ENCODE measurements around the gene NAA16.
A peak's percentile ranks its signal among the peaks of the same experiment; 100 is the strongest.

NAA16 gene

GRCh38 chr13:41382431-41382830 is 71.4 kb downstream of the NAA16 start:
- Histone ChIP-seq H3K27me3 (replicated peaks in 2 of 5; ENCODE audit: control insufficient read depth in 4 of 5, insufficient read depth in 5 of 5, low read length in 4 of 5) (no peaks in the 10 kb centered on the region), H3K4me1 (ENCODE audit: control extremely low read depth in 1 of 4, control insufficient read depth in 4 of 4, insufficient read depth in 4 of 4, low read length in 3 of 4) (peaks cover 0 to 7% (median 0%) of the 10 kb centered on the region in 4 experiments), H3K27ac (ENCODE audit: insufficient read depth in 1 of 2, low read depth in 1 of 2, low read length in 2 of 2, poor library complexity in 1 of 2, severe bottlenecking in 2 of 2) (no peak overlapping the region), H3K9me3 (ENCODE audit: control extremely low read depth in 1 of 5, control insufficient read depth in 4 of 5, insufficient read depth in 2 of 5, low read depth in 1 of 5, low read length in 4 of 5) (no peaks in the 10 kb centered on the region), H3K36me3 (ENCODE audit: control insufficient read depth in 4 of 4, insufficient read depth in 4 of 4, low read length in 3 of 4) (peaks cover 0 to 2% (median 0%) of the 10 kb centered on the region in 4 experiments), H3K4me3 (ENCODE audit: control insufficient read depth in 1 of 7, extremely low read depth in 1 of 7, insufficient read depth in 4 of 7, low read depth in 2 of 7, low read length in 6 of 7) (no peak overlapping the region)
- ChIA-PET POLR2A (no interaction called here), CTCF (interaction anchor here (1.4 kb wide), 1 partner anchor 8 kb away, joined by 6 read pairs; no protein-coding TSS in a partner anchor)
- 95% methylated on average over 4 of the region's 4 CpGs for WGBS (ENCODE audit: insufficient coverage)
- DNase-seq, result no peak

GRCh38 chr13:41383386-41383785 is 72.3 kb downstream of the NAA16 start:
- WGBS (ENCODE audit: insufficient coverage), result 0% methylated on average over 1 of the region's 3 CpGs
- CTCF ChIA-PET, result interaction anchor here (1.1 to 4.9 kb wide), 3 partner anchors 9 to 269 kb away, joined by 3 to 38 read pairs (median 6); no protein-coding TSS in a partner anchor
- no peaks in the 10 kb centered on the region for H3K27me3 ChIP-seq (replicated peaks in 2 of 5; ENCODE audit: control insufficient read depth in 4 of 5, insufficient read depth in 5 of 5, low read length in 4 of 5)
- H3K27ac ChIP-seq (ENCODE audit: insufficient read depth in 1 of 2, low read depth in 1 of 2, low read length in 2 of 2, poor library complexity in 1 of 2, severe bottlenecking in 2 of 2), result no peak overlapping the region
- H3K4me1 ChIP-seq (ENCODE audit: control extremely low read depth in 1 of 4, control insufficient read depth in 4 of 4, insufficient read depth in 4 of 4, low read length in 3 of 4), result peaks cover 0 to 7% (median 0%) of the 10 kb centered on the region in 4 experiments
- no peaks in the 10 kb centered on the region for H3K9me3 ChIP-seq (ENCODE audit: control extremely low read depth in 1 of 5, control insufficient read depth in 4 of 5, insufficient read depth in 2 of 5, low read depth in 1 of 5, low read length in 4 of 5)
- no peak for DNase-seq
- POLR2A ChIA-PET, result no interaction called here
- no peak overlapping the region for H3K4me3 ChIP-seq (ENCODE audit: control insufficient read depth in 1 of 7, extremely low read depth in 1 of 7, insufficient read depth in 4 of 7, low read depth in 2 of 7, low read length in 6 of 7)
- H3K36me3 ChIP-seq (ENCODE audit: control insufficient read depth in 4 of 4, insufficient read depth in 4 of 4, low read length in 3 of 4), result peaks cover 0 to under 1% (median 0%) of the 10 kb centered on the region in 4 experiments

GRCh38 chr13:41384749-41385503 is 73.9 kb downstream of the NAA16 start:
- H3K27me3 ChIP-seq (replicated peaks in 2 of 5; ENCODE audit: control insufficient read depth in 4 of 5, insufficient read depth in 5 of 5, low read length in 4 of 5), result no peaks in the 10 kb centered on the region
- no peaks in the 10 kb centered on the region for H3K36me3 ChIP-seq (ENCODE audit: control insufficient read depth in 4 of 4, insufficient read depth in 4 of 4, low read length in 3 of 4)
- ChIA-PET CTCF (interaction anchor here (1.2 to 4.9 kb wide), 5 partner anchors 21 to 267 kb away, joined by 3 to 38 read pairs (median 4); no protein-coding TSS in a partner anchor), POLR2A (no interaction called here)
- no peak overlapping the region for H3K4me3 ChIP-seq (ENCODE audit: control insufficient read depth in 1 of 7, extremely low read depth in 1 of 7, insufficient read depth in 4 of 7, low read depth in 2 of 7, low read length in 6 of 7)
- H3K9me3 ChIP-seq (ENCODE audit: control extremely low read depth in 1 of 5, control insufficient read depth in 4 of 5, insufficient read depth in 2 of 5, low read depth in 1 of 5, low read length in 4 of 5), result no peaks in the 10 kb centered on the region
- H3K4me1 ChIP-seq (ENCODE audit: control extremely low read depth in 1 of 4, control insufficient read depth in 4 of 4, insufficient read depth in 4 of 4, low read length in 3 of 4), result peaks cover 0 to 16% (median 5%) of the 10 kb centered on the region in 4 experiments
- 93% methylated on average over 18 of the region's 20 CpGs for WGBS (ENCODE audit: insufficient coverage)
- no peak overlapping the region for H3K27ac ChIP-seq (ENCODE audit: insufficient read depth in 1 of 2, low read depth in 1 of 2, low read length in 2 of 2, poor library complexity in 1 of 2, severe bottlenecking in 2 of 2)
- peak; percentile 12 to 24 (median 22) for DNase-seq

GRCh38 chr13:41386211-41386610 is 75.1 kb downstream of the NAA16 start:
- no peaks in the 10 kb centered on the region for H3K9me3 ChIP-seq (ENCODE audit: control extremely low read depth in 1 of 5, control insufficient read depth in 4 of 5, insufficient read depth in 2 of 5, low read depth in 1 of 5, low read length in 4 of 5)
- H3K36me3 ChIP-seq (ENCODE audit: control insufficient read depth in 4 of 4, insufficient read depth in 4 of 4, low read length in 3 of 4), result no peaks in the 10 kb centered on the region
- CTCF ChIA-PET, result interaction anchor here (0.6 to 4.9 kb wide), 3 partner anchors 32 to 266 kb away, joined by 3 to 38 read pairs (median 4); no protein-coding TSS in a partner anchor
- 88% methylated on average over 2 of the region's 6 CpGs for WGBS (ENCODE audit: insufficient coverage)
- no peaks in the 10 kb centered on the region for H3K27me3 ChIP-seq (replicated peaks in 2 of 5; ENCODE audit: control insufficient read depth in 4 of 5, insufficient read depth in 5 of 5, low read length in 4 of 5)
- peaks cover 0 to 20% (median 6%) of the 10 kb centered on the region in 4 experiments for H3K4me1 ChIP-seq (ENCODE audit: control extremely low read depth in 1 of 4, control insufficient read depth in 4 of 4, insufficient read depth in 4 of 4, low read length in 3 of 4)
- POLR2A ChIA-PET, result no interaction called here
- H3K27ac ChIP-seq (ENCODE audit: insufficient read depth in 1 of 2, low read depth in 1 of 2, low read length in 2 of 2, poor library complexity in 1 of 2, severe bottlenecking in 2 of 2), result no peak overlapping the region
- DNase-seq, result no peak
- no peak overlapping the region for H3K4me3 ChIP-seq (ENCODE audit: control insufficient read depth in 1 of 7, extremely low read depth in 1 of 7, insufficient read depth in 4 of 7, low read depth in 2 of 7, low read length in 6 of 7)

- no peaks in the 10 kb centered on the region for H3K9me3 ChIP-seq (ENCODE audit: control extremely low read depth in 1 of 5, control insufficient read depth in 4 of 5, insufficient read depth in 2 of 5, low read depth in 1 of 5, low read length in 4 of 5)
- H3K4me3 ChIP-seq (ENCODE audit: control insufficient read depth in 1 of 7, extremely low read depth in 1 of 7, insufficient read depth in 4 of 7, low read depth in 2 of 7, low read length in 6 of 7), result no peak overlapping the region
- CTCF ChIA-PET, result interaction anchor here (0.8 to 4.9 kb wide), 2 partner anchors 9 to 265 kb away, joined by 3 to 38 read pairs; no protein-coding TSS in a partner anchor
- POLR2A ChIA-PET, result no interaction called here
- no peaks in the 10 kb centered on the region for H3K27me3 ChIP-seq (replicated peaks in 2 of 5; ENCODE audit: control insufficient read depth in 4 of 5, insufficient read depth in 5 of 5, low read length in 4 of 5)
- H3K36me3 ChIP-seq (ENCODE audit: control insufficient read depth in 4 of 4, insufficient read depth in 4 of 4, low read length in 3 of 4), result no peaks in the 10 kb centered on the region
- WGBS (ENCODE audit: insufficient coverage), result 100% methylated on average over 1 of the region's 3 CpGs
- no peak for DNase-seq
- no peak overlapping the region for H3K27ac ChIP-seq (ENCODE audit: insufficient read depth in 1 of 2, low read depth in 1 of 2, low read length in 2 of 2, poor library complexity in 1 of 2, severe bottlenecking in 2 of 2)
- H3K4me1 ChIP-seq (ENCODE audit: control extremely low read depth in 1 of 4, control insufficient read depth in 4 of 4, insufficient read depth in 4 of 4, low read length in 3 of 4), result peaks cover 0 to 20% (median 6%) of the 10 kb centered on the region in 4 experiments
Measured at GRCh38 chr13:41387576-41387975, 76.5 kb downstream of the NAA16 start.

GRCh38 chr13:41388143-41388881 is 77.2 kb downstream of the NAA16 start:
- ChIA-PET POLR2A (no interaction called here), CTCF (interaction anchor here (0.8 kb wide), 1 partner anchor 10 kb away, joined by 3 read pairs; no protein-coding TSS in a partner anchor)
- H3K27me3 ChIP-seq (replicated peaks in 2 of 5; ENCODE audit: control insufficient read depth in 4 of 5, insufficient read depth in 5 of 5, low read length in 4 of 5), result no peaks in the 10 kb centered on the region
- WGBS (ENCODE audit: insufficient coverage), result 100% methylated on average over 3 of the region's 6 CpGs
- no peaks in the 10 kb centered on the region for H3K9me3 ChIP-seq (ENCODE audit: control extremely low read depth in 1 of 5, control insufficient read depth in 4 of 5, insufficient read depth in 2 of 5, low read depth in 1 of 5, low read length in 4 of 5)
- H3K4me3 ChIP-seq (ENCODE audit: control insufficient read depth in 1 of 7, extremely low read depth in 1 of 7, insufficient read depth in 4 of 7, low read depth in 2 of 7, low read length in 6 of 7), result no peak overlapping the region
- H3K4me1 ChIP-seq (ENCODE audit: control extremely low read depth in 1 of 4, control insufficient read depth in 4 of 4, insufficient read depth in 4 of 4, low read length in 3 of 4), result peaks cover 0 to 18% (median 6%) of the 10 kb centered on the region in 4 experiments
- DNase-seq, result no peak
- no peaks in the 10 kb centered on the region for H3K36me3 ChIP-seq (ENCODE audit: control insufficient read depth in 4 of 4, insufficient read depth in 4 of 4, low read length in 3 of 4)
- no peak overlapping the region for H3K27ac ChIP-seq (ENCODE audit: insufficient read depth in 1 of 2, low read depth in 1 of 2, low read length in 2 of 2, poor library complexity in 1 of 2, severe bottlenecking in 2 of 2)

Measured in common myeloid progenitor, CD34-positive (primary cell).